ENCODE results near the gene CA6.
A peak's percentile ranks its signal among the peaks of the same experiment; 100 is the strongest.

DNA sequence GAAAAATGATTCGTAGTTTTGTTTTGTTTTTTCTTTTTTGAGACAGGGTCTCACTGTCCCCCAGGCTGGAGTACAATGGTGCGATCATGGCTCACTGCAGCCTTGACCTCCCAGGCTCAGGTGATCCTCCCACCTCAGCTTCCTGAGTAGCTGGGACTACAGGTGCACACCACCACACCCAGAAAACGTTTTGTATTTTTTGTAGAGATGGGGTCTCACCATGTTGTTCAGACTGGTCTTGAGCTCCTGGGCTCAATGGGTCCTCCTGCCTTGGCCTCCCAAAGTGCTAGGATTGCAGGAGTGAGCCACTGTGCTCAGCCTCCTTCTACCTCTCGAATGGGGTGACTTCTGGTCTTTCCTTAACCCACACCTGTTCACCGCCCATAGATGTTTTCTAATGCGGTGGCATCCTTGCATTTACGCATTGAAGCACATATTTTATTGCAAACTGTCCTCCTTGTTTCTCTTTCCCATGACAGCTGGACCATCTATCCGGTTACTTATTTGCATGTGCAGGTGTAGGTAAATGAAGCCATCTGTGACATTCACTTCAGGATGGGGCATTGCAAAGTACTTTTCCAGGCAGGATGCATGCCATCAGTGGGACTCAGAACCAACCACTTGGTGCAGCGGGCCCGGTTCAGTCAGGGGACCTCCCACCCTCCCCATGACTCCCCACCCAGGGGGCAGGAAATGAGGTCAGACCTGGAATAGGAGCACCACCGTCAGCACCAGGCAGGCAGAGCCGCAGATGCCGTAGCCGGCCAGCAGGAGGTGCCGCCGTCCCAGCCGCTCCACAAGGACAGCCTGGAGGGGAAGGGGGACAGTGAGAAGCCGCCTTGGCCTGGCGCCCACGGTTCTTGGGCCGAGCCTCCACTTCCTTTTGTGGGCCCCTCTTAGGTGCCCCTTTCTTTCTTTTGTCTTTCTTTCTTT is 64.0 kb downstream of the CA6 start:
- TF ChIP-seq, protein P1, sequence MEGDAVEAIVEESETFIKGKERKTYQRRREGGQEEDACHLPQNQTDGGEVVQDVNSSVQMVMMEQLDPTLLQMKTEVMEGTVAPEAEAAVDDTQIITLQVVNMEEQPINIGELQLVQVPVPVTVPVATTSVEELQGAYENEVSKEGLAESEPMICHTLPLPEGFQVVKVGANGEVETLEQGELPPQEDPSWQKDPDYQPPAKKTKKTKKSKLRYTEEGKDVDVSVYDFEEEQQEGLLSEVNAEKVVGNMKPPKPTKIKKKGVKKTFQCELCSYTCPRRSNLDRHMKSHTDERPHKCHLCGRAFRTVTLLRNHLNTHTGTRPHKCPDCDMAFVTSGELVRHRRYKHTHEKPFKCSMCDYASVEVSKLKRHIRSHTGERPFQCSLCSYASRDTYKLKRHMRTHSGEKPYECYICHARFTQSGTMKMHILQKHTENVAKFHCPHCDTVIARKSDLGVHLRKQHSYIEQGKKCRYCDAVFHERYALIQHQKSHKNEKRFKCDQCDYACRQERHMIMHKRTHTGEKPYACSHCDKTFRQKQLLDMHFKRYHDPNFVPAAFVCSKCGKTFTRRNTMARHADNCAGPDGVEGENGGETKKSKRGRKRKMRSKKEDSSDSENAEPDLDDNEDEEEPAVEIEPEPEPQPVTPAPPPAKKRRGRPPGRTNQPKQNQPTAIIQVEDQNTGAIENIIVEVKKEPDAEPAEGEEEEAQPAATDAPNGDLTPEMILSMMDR (conservative IDR thresholded peaks at IDR 0.05; ENCODE audit: low read length) = peak; percentile 89
- no peak for TF ChIP-seq EZH2phosphoT487 (IDR thresholded peaks at IDR 0.05; ENCODE audit: borderline replicate concordance, low read depth, low read length)
